Measurements from ENCODE around the gene ATP1B3. TPM values are rescaled to one million over a fixed set of nuclear protein-coding genes. Genes with fewer than 3 reads are reported as not detected.

The ATP1B3 gene
- total RNA-seq, 2 experiments from 2014 or later: 22.2 to 22.5 TPM

DNA sequence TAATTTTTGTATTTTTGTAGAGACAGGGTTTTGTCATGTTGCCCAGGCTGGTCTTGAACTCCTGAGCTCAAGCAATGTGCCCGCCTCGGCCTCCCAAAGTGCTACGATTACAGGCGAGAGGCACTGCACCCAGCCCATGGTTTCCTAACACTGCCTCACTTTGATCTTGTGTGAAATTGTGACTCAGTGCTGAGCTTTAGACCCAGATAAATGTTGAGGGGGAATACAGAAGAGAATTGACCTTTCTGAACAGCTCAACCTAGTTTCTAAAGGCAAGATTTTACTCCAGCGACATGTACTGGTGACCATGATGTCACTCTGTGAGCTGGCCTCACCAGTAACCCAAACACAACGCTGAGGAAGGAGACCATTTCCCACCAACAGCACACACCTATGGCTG, 73.5 kb downstream of the ATP1B3 start:
- Mint-ChIP-seq H3K36me3 (ENCODE audit: low read depth) (peaks cover 18% of the 10 kb centered on the region), H3K27ac (no peak overlapping the region), H3K4me1 (ENCODE audit: low read depth) (no peaks in the 10 kb centered on the region), H3K27me3 (no peaks in the 10 kb centered on the region), H3K9me3 (no peaks in the 10 kb centered on the region), H3K4me3 (no peak overlapping the region)
- ChIA-PET POLR2A (no interaction called here), CTCF (no interaction called here)
- TF ChIP-seq, protein P1, sequence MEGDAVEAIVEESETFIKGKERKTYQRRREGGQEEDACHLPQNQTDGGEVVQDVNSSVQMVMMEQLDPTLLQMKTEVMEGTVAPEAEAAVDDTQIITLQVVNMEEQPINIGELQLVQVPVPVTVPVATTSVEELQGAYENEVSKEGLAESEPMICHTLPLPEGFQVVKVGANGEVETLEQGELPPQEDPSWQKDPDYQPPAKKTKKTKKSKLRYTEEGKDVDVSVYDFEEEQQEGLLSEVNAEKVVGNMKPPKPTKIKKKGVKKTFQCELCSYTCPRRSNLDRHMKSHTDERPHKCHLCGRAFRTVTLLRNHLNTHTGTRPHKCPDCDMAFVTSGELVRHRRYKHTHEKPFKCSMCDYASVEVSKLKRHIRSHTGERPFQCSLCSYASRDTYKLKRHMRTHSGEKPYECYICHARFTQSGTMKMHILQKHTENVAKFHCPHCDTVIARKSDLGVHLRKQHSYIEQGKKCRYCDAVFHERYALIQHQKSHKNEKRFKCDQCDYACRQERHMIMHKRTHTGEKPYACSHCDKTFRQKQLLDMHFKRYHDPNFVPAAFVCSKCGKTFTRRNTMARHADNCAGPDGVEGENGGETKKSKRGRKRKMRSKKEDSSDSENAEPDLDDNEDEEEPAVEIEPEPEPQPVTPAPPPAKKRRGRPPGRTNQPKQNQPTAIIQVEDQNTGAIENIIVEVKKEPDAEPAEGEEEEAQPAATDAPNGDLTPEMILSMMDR (IDR thresholded peaks at IDR 0.05): no peak
- no peak overlapping the region for H3K4me3 ChIP-seq (ENCODE audit: low read length)
- peaks cover 4% of the 10 kb centered on the region for H3K36me3 ChIP-seq (ENCODE audit: insufficient read depth, low read length)
- ATAC-seq (ENCODE audit: poor library complexity) (no peak), DNase-seq (no peak)
- H3K9me3 ChIP-seq (ENCODE audit: control insufficient read depth in 1 of 2, insufficient read depth in 1 of 2, low read length in 2 of 2): peaks cover 0 to 4% of the 10 kb centered on the region in 2 experiments
- no peaks in the 10 kb centered on the region for H3K27me3 ChIP-seq (ENCODE audit: control insufficient read depth in 1 of 2, insufficient read depth in 2 of 2, low read length in 2 of 2)
- no peaks in the 10 kb centered on the region for H3K4me1 ChIP-seq (ENCODE audit: insufficient read depth, low read length)
- intact Hi-C loops (cut with DNase I, micrococcal nuclease): no loop called here
- no peak overlapping the region for H3K27ac ChIP-seq (ENCODE audit: low read depth in 1 of 2, low read length in 2 of 2)

GRCh38 chr3:141950572-141951493, 74.4 kb downstream of the ATP1B3 start:
- POLR2A ChIA-PET: no interaction called here
- Histone ChIP-seq H3K27me3 (ENCODE audit: control insufficient read depth in 1 of 2, insufficient read depth in 2 of 2, low read length in 2 of 2) (no peaks in the 10 kb centered on the region), H3K9me3 (ENCODE audit: control insufficient read depth in 1 of 2, insufficient read depth in 1 of 2, low read length in 2 of 2) (peaks cover 0 to 4% of the 10 kb centered on the region in 2 experiments), H3K27ac (ENCODE audit: low read depth in 1 of 2, low read length in 2 of 2) (no peak overlapping the region), H3K4me3 (ENCODE audit: low read length) (no peak overlapping the region), H3K36me3 (ENCODE audit: insufficient read depth, low read length) (peaks cover 4% of the 10 kb centered on the region), H3K4me1 (ENCODE audit: insufficient read depth, low read length) (no peaks in the 10 kb centered on the region)
- CTCF ChIA-PET: no interaction called here
- Mint-ChIP-seq H3K27me3 (no peaks in the 10 kb centered on the region), H3K36me3 (ENCODE audit: low read depth) (peaks cover 18% of the 10 kb centered on the region), H3K27ac (no peak overlapping the region), H3K9me3 (no peaks in the 10 kb centered on the region), H3K4me1 (ENCODE audit: low read depth) (no peaks in the 10 kb centered on the region), H3K4me3 (no peak overlapping the region)
- ATAC-seq (ENCODE audit: poor library complexity) (no peak), DNase-seq (no peak)
- TF ChIP-seq, protein P1 (IDR thresholded peaks at IDR 0.05): no peak
- intact Hi-C loops (cut with DNase I, micrococcal nuclease): no loop called here

DNA sequence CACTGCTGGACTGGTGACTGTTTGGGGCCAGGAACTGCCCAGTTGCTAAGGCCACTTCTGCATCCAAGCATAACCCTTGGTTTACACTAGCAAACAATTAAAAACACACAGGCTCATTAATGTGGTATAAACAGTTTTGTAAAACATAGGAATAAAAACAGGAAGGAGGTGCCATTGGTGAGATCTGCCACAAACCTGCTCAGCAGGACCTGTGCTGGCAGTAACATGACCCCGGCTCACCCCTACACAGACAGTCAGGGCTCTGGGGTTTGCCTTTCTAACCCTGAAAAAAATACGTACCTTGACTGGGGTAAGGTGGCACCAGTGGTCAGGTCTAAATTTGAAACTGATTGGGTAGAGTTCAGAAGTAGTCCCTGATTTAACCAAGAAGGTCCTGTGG, 76.2 kb downstream of the ATP1B3 start:
- TF ChIP-seq, protein P1 (IDR thresholded peaks at IDR 0.05): no peak
- Histone ChIP-seq H3K9me3 (ENCODE audit: control insufficient read depth in 1 of 2, insufficient read depth in 1 of 2, low read length in 2 of 2) (peaks cover 0 to 4% of the 10 kb centered on the region in 2 experiments), H3K36me3 (ENCODE audit: insufficient read depth, low read length) (peaks cover 7% of the 10 kb centered on the region), H3K27me3 (ENCODE audit: control insufficient read depth in 1 of 2, insufficient read depth in 2 of 2, low read length in 2 of 2) (no peaks in the 10 kb centered on the region), H3K27ac (ENCODE audit: low read depth in 1 of 2, low read length in 2 of 2) (no peak overlapping the region), H3K4me1 (ENCODE audit: insufficient read depth, low read length) (no peaks in the 10 kb centered on the region), H3K4me3 (ENCODE audit: low read length) (no peak overlapping the region)
- Mint-ChIP-seq H3K4me3 (no peak overlapping the region), H3K36me3 (ENCODE audit: low read depth) (peaks cover 26% of the 10 kb centered on the region), H3K9me3 (no peaks in the 10 kb centered on the region), H3K27ac (no peak overlapping the region), H3K4me1 (ENCODE audit: low read depth) (no peaks in the 10 kb centered on the region), H3K27me3 (no peaks in the 10 kb centered on the region)
- ATAC-seq (ENCODE audit: poor library complexity) (no peak), DNase-seq (no peak)
- POLR2A ChIA-PET: no interaction called here
- intact Hi-C loops (cut with DNase I, micrococcal nuclease): no loop called here
- CTCF ChIA-PET: no interaction called here
